Panc1 (cell line): ENCODE data around the gene GNAI3. TPM values are rescaled to one million over a fixed set of nuclear protein-coding genes. Genes with fewer than 3 reads are reported as not detected.

ENCODE experiments used
- ATAC-seq: fragments of 200-7000 bp; cut with Tn5 transposase; 2 replicates; pipeline ENCODE4 v1.9.1; 2020; ENCODE audit warnings: mild to moderate bottlenecking, moderate library complexity
- BruUV-seq: library from RNA; stranded (reverse); fragments of 400-500 nt; replicated peaks from 2 replicates; lab custom pipeline; 2021; lab: Mats Ljungman, UMichigan
- CTCF ChIA-PET: fragments of 300-600 bp; sonication (Branson Sonifier 250); formaldehyde crosslinking; loops from one replicate; lab custom pipeline; 2022; ENCODE audit warnings: antibody characterized with exemption; lab: Charles Lee
- POLR2A ChIA-PET: fragments of 300-600 bp; sonication (Branson Sonifier 250); formaldehyde crosslinking; loops from one replicate; lab custom pipeline; 2022; ENCODE audit warnings: antibody characterized with exemption; lab: Charles Lee
- DNase-seq: peaks from one replicate; pipeline ENCODE4 v3.0.0-alpha.2; 2010; ENCODE audit warnings: low read depth, low spot score
- H3K27ac ChIP-seq: 2 replicates; pipeline ENCODE4 v1.5.1; 2011; ENCODE audit warnings: mild to moderate bottlenecking, low read length, inconsistent platforms
- H3K27me3 ChIP-seq: fragments of 200-500 bp; sonication (Bioruptor generic); 2 replicates; pipeline ENCODE4 v1.6.0; 2014; ENCODE audit warnings: low read length, inconsistent platforms; ENCODE audit not compliant: control insufficient read depth, insufficient read depth
- H3K36me3 ChIP-seq: fragments of 200-500 bp; sonication (Bioruptor generic); 2 replicates; pipeline ENCODE4 v1.5.1; 2014; ENCODE audit warnings: inconsistent platforms, mild to moderate bottlenecking, low read length, moderate library complexity; ENCODE audit not compliant: control insufficient read depth, insufficient read depth
- H3K4me1 ChIP-seq: 2 replicates; pipeline ENCODE4 v1.5.1; 2011; ENCODE audit warnings: inconsistent platforms, mild to moderate bottlenecking, low read length, moderate library complexity; ENCODE audit not compliant: control insufficient read depth, insufficient read depth
- H3K4me3 ChIP-seq, 2 experiments: 2 replicates each; pipeline ENCODE4 v1.5.1; 2011 to 2012; ENCODE audit warnings: low read depth in 2 of 2, low read length in 2 of 2, mild to moderate bottlenecking in 2 of 2, inconsistent platforms in 1 of 2, moderate library complexity in 1 of 2
- H3K9me3 ChIP-seq: fragments of 200-500 bp; sonication (Bioruptor generic); 2 replicates; pipeline ENCODE4 v1.5.1; 2014; ENCODE audit warnings: low read depth, mild to moderate bottlenecking, inconsistent platforms, low read length, moderate library complexity; ENCODE audit not compliant: control insufficient read depth, insufficient read depth
- CTCF ChIP-seq: fragments of 450-650 bp; IDR thresholded peaks from 2 replicates; pipeline ENCODE4 v1.5.1; 2017; ENCODE audit warnings: mild to moderate bottlenecking
- POLR2AphosphoS5 ChIP-seq: IDR thresholded peaks from 2 replicates; pipeline ENCODE4 v1.6.1; 2012; ENCODE audit warnings: mild to moderate bottlenecking, low read depth, low read length, moderate library complexity
- REST ChIP-seq, 2 experiments: IDR thresholded peaks; 2 replicates each; pipeline ENCODE4 v1.6.1; 2011 to 2012; ENCODE audit warnings: low read depth in 2 of 2, control low read depth in 1 of 2, low read length in 1 of 2, mild to moderate bottlenecking in 1 of 2, moderate library complexity in 1 of 2; ENCODE audit not compliant: insufficient read depth in 1 of 2
- SIN3A ChIP-seq: IDR thresholded peaks from 2 replicates; pipeline ENCODE4 v1.6.1; 2012; ENCODE audit warnings: low read depth, mild to moderate bottlenecking, low read length, moderate library complexity, borderline replicate concordance; ENCODE audit not compliant: insufficient read depth
- TCF7L2 ChIP-seq: IDR thresholded peaks from 2 replicates; pipeline ENCODE4 v1.6.1; 2011; ENCODE audit warnings: mild to moderate bottlenecking, low read depth, low read length, inconsistent platforms
- in situ Hi-C: cut with HindIII; loops from 2 replicates; pipeline ENCODE4 v1.10.0; 2016; ENCODE audit warnings: low sequenced_read_pairs, low pct_unique_long_range_greater_than_20kb
- intact Hi-C: fragments of 100-400 bp; cut with micrococcal nuclease; formaldehyde crosslinking; loops from one replicate; pipeline ENCODE4 v1.10.0; 2022; ENCODE audit not compliant: unreplicated experiment
- total RNA-seq: library from RNA; stranded (reverse); gene quantifications from one replicate; pipeline ENCODE4 v1.2.1, GENCODE V29; 2021; ENCODE audit not compliant: unreplicated experiment

The GNAI3 gene
- total RNA-seq, 1 experiment from 2014 or later = 6.4 TPM

GRCh38 chr1:109626682-109627408 lies 78.4 kb downstream of the GNAI3 start:
- no peak for DNase-seq
- intact Hi-C loops (no loop called here), in situ Hi-C loops (no loop called here)
- ChIA-PET CTCF (no interaction called here), POLR2A (no interaction called here)
- no peaks in the 10 kb centered on the region for H3K36me3 ChIP-seq
- H3K4me3 ChIP-seq = no peak overlapping the region
- ATAC-seq = no peak
- H3K4me1 ChIP-seq = peaks cover 8% of the 10 kb centered on the region; the same call in 1 of the 2 replicates
- no peaks in the 10 kb centered on the region for H3K27me3 ChIP-seq
- no TSS peak for BruUV-seq
- no peak overlapping the region for H3K27ac ChIP-seq
- TF ChIP-seq POLR2AphosphoS5 (no peak), TCF7L2 (no peak), SIN3A (no peak), CTCF (no peak), REST (IDR thresholded peaks at IDR 0.05; ENCODE audit: insufficient read depth in 1 of 2, low read depth in 2 of 2, low read length in 1 of 2) (no peak)
- H3K9me3 ChIP-seq = no peaks in the 10 kb centered on the region

- BruUV-seq = no TSS peak
- no peaks in the 10 kb centered on the region for H3K9me3 ChIP-seq
- no peak for TF ChIP-seq CTCF
- no peak for TF ChIP-seq TCF7L2
- CTCF ChIA-PET = no interaction called here
- no peak for DNase-seq
- no peak overlapping the region for H3K27ac ChIP-seq
- no peaks in the 10 kb centered on the region for H3K4me1 ChIP-seq
- no peaks in the 10 kb centered on the region for H3K27me3 ChIP-seq
- H3K36me3 ChIP-seq = no peaks in the 10 kb centered on the region
- H3K4me3 ChIP-seq = no peak overlapping the region
- POLR2A ChIA-PET = no interaction called here
- in situ Hi-C loops (no loop called here), intact Hi-C loops (no loop called here)
- ATAC-seq = no peak
Observed at GRCh38 chr1:109627692-109628399, 79.4 kb downstream of the GNAI3 start.
